Kidney (tissue), 22 donors: Measurements from ENCODE around the gene C16orf74. TPM values are rescaled to one million over a fixed set of nuclear protein-coding genes. Genes with fewer than 3 reads are reported as not detected.

Experiments used
- DNase-seq, 5 donors: peaks; one replicate each; pipeline ENCODE4 v3.0.0-alpha.2; 2013 to 2020
- FAIRE-seq: peaks from 2 replicates; lab custom pipeline; 2012; peaks lifted over from hg19 to GRCh38; lab: Jason Lieb, UNC
- H3K27ac ChIP-seq, 2 donors: one replicate each; pipeline ENCODE4 v1.7.0; 2013; ENCODE audit warnings: low read depth in 2 of 2, low read length in 2 of 2, inconsistent platforms in 1 of 2
- H3K27me3 ChIP-seq: one replicate; pipeline ENCODE4 v1.7.1; 2013; ENCODE audit warnings: low read length, inconsistent platforms; ENCODE audit not compliant: control insufficient read depth, insufficient read depth
- H3K36me3 ChIP-seq, 3 donors: one replicate each; pipeline versions ENCODE4 v1.7.0 to v1.7.1; 2013; ENCODE audit warnings: low read length in 3 of 3, control low read depth in 1 of 3, inconsistent platforms in 1 of 3; ENCODE audit not compliant: insufficient read depth in 3 of 3, control insufficient read depth in 2 of 3
- H3K4me1 ChIP-seq, 3 donors: one replicate each; pipeline versions ENCODE4 v1.7.0 to v1.7.1; 2013; ENCODE audit warnings: low read length in 3 of 3, inconsistent platforms in 1 of 3, low read depth in 1 of 3; ENCODE audit not compliant: control insufficient read depth in 2 of 3, insufficient read depth in 2 of 3
- H3K4me3 ChIP-seq, 3 donors: one replicate each; pipeline versions ENCODE4 v1.7.0 to v1.8.1; 2013; ENCODE audit warnings: low read length in 3 of 3, control low read depth in 1 of 3, inconsistent platforms in 1 of 3
- H3K9ac ChIP-seq, 3 donors: one replicate each; pipeline versions ENCODE4 v1.7.0 to v1.7.1; 2013; ENCODE audit warnings: low read length in 3 of 3, control low read depth in 1 of 3, inconsistent platforms in 1 of 3
- H3K9me3 ChIP-seq, 3 donors: one replicate each; pipeline versions ENCODE4 v1.7.0 to v1.7.1; 2013; ENCODE audit warnings: low read length in 3 of 3, control low read depth in 1 of 3, inconsistent platforms in 1 of 3; ENCODE audit not compliant: control insufficient read depth in 2 of 3, insufficient read depth in 1 of 3
- intact Hi-C: fragments of 100-400 bp; cut with DNase I; formaldehyde crosslinking; loops from one replicate; pipeline ENCODE4 v1.11.1; 2022
- long read RNA-seq, 10 donors: library from polyadenylated mRNA in 1 of 10; unstranded in 1 of 10; transcript quantifications; one replicate each; pipeline ENCODE4 v2.0.0 and lab custom pipeline, GENCODE V29; 2021 to 2026
- polyA plus RNA-seq: library from polyadenylated mRNA; stranded (reverse); fragments of 350-450 nt; fragmentation: Illumina TruSeq; extraction: RNeasy Lipid Tissue Mini Kit (QIAGEN cat#74804); gene quantifications from one replicate; pipeline ENCODE4 v1.2.3, GENCODE V29; 2014; ENCODE audit warnings: low read depth, low replicate concordance; ENCODE audit not compliant: insufficient read depth
- total RNA-seq: library from RNA; stranded (reverse); fragmentation: NEBNext Ultra II Directional; extraction: Animal tissue kit (Norgen Biotek cat#: 25700); gene quantifications from one replicate; pipeline ENCODE4 v1.2.1, GENCODE V29; 2021
- TF ChIP-seq, protein P1 (sequence below): IDR thresholded peaks from 3 replicates; pipeline ENCODE4 v1.5.1; 2012; ENCODE audit warnings: mild to moderate bottlenecking, moderate library complexity, borderline replicate concordance; ENCODE audit not compliant: insufficient read depth; ENCODE audit errors: extremely low read depth
- donor health status: control.
- donor health status: control.
- donor health status: control.
- donor health status: control.
- donor health status: control.
- donor health status: DM: yes; HTN: yes; CAD: no.
- donor health status: Normal renal cell carcinoma (clear cell type).

C16orf74 gene
- total RNA-seq (3.5 TPM), polyA plus RNA-seq (4.6 TPM)
- long read RNA-seq, donor 1, partial matches to known transcripts = 0 of 1 reads
- long read RNA-seq, donor 1, other reads (novel, unspliced or antisense) = 0 of 1 reads
- long read RNA-seq, donor 2, partial matches to known transcripts = 829 of 850 reads
- long read RNA-seq, donor 2, other reads (novel, unspliced or antisense) = 19 of 850 reads
- long read RNA-seq, donor 3, partial matches to known transcripts = 0 of 9 reads
- long read RNA-seq, donor 3, other reads (novel, unspliced or antisense) = 0 of 9 reads
- long read RNA-seq, donor 4, partial matches to known transcripts = 0 of 1 reads
- long read RNA-seq, donor 4, other reads (novel, unspliced or antisense) = 0 of 1 reads
- long read RNA-seq, donor 5 = 0 reads
- long read RNA-seq, donor 6, partial matches to known transcripts = 0 of 2 reads
- long read RNA-seq, donor 6, other reads (novel, unspliced or antisense) = 0 of 2 reads
- long read RNA-seq, donor 7 = 0 reads
- long read RNA-seq, donor 8, partial matches to known transcripts = 0 of 2 reads
- long read RNA-seq, donor 8, other reads (novel, unspliced or antisense) = 0 of 2 reads
- long read RNA-seq, donor 9, partial matches to known transcripts = 0 of 3 reads
- long read RNA-seq, donor 9, other reads (novel, unspliced or antisense) = 0 of 3 reads
- long read RNA-seq, donor 10, partial matches to known transcripts = 0 of 1 reads
- long read RNA-seq, donor 10, other reads (novel, unspliced or antisense) = 0 of 1 reads

DNA sequence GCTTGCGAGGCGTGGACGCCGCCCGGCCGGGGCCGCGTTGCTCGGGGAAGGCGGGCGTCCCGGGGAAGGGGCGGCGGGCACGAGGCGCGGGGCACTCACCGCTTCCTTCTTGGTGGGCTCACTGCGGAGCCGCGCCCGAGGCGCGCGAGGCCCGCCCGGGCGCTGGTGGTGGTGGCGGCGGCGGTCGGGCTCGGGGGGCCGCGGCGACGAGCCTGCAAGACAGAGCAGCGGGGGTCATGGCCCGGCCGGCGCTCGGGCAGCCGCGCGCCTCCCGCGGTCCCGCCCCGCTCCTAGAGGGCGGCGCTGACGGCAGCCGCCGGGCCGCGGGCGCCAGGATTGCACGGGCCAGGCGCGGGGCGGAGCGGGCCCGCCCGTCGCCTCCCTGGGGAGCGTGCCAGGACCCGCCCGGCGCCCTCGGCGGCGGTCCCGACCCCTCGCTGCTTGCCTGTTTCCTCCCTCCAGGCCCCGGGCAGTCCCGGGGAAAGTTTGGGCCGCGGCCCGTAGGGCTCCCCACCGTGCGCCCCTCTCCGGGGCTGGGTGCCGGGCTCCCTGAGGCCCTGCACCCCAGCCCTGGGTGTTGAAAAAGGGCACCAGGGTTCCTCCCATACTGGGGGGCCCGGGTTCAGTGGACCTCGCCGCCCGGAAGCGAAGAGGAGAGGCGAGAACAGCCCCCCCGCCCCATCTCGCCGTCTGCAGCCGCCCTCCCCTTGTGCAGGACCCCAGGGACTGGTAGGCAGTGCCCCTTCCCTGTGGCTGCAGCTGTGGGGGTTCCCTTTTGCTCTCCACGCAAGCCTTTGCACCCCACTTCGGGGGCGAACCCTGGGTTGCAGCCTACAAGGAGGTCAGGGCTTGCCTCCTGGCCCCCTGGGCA is at the start of gene C16orf74:
Gene C16orf74, minus strand, starts transcription at position 270 of the 871 bp plus-strand sequence. CDS start 15,879 bp downstream, outside the sequence.
- intact Hi-C loops = no loop called here
- TF ChIP-seq, protein P1, sequence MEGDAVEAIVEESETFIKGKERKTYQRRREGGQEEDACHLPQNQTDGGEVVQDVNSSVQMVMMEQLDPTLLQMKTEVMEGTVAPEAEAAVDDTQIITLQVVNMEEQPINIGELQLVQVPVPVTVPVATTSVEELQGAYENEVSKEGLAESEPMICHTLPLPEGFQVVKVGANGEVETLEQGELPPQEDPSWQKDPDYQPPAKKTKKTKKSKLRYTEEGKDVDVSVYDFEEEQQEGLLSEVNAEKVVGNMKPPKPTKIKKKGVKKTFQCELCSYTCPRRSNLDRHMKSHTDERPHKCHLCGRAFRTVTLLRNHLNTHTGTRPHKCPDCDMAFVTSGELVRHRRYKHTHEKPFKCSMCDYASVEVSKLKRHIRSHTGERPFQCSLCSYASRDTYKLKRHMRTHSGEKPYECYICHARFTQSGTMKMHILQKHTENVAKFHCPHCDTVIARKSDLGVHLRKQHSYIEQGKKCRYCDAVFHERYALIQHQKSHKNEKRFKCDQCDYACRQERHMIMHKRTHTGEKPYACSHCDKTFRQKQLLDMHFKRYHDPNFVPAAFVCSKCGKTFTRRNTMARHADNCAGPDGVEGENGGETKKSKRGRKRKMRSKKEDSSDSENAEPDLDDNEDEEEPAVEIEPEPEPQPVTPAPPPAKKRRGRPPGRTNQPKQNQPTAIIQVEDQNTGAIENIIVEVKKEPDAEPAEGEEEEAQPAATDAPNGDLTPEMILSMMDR = no peak
- Histone ChIP-seq H3K36me3 (no peaks in the 10 kb centered on the region), H3K27me3 (no peaks in the 10 kb centered on the region), H3K9me3 (no peaks in the 10 kb centered on the region), H3K27ac (no peak within 1 kb of the TSS), H3K4me3 (peak within 1 kb of the TSS; percentile 11 to 53 (median 47)), H3K4me1 (peaks cover 0 to 7% (median 2%) of the 10 kb centered on the region in 3 donors), H3K9ac (no peak within 1 kb of the TSS)
- FAIRE-seq (no peak), DNase-seq (peak in 4 of 5 donors; percentile 38 to 83 (median 66))

- H3K27ac ChIP-seq = peak overlapping the region; percentile 84 to 87
- FAIRE-seq (no peak), DNase-seq (peak in 2 of 5 donors; percentile 47 to 51)
- H3K36me3 ChIP-seq = peaks cover 8 to 30% (median 24%) of the 10 kb centered on the region in 3 donors
- peak overlapping the region; percentile 33 to 92 (median 80) for H3K9ac ChIP-seq
- no peaks in the 10 kb centered on the region for H3K9me3 ChIP-seq
- peak overlapping the region; percentile 69 to 84 (median 75) for H3K4me3 ChIP-seq
- H3K4me1 ChIP-seq = peaks cover 2 to 15% (median 7%) of the 10 kb centered on the region in 3 donors
- H3K27me3 ChIP-seq = no peaks in the 10 kb centered on the region
- intact Hi-C loops = no loop called here
- TF ChIP-seq, protein P1 = no peak
Measured at GRCh38 chr16:85800321-85800669, 49.4 kb upstream of the C16orf74 start.

DNA sequence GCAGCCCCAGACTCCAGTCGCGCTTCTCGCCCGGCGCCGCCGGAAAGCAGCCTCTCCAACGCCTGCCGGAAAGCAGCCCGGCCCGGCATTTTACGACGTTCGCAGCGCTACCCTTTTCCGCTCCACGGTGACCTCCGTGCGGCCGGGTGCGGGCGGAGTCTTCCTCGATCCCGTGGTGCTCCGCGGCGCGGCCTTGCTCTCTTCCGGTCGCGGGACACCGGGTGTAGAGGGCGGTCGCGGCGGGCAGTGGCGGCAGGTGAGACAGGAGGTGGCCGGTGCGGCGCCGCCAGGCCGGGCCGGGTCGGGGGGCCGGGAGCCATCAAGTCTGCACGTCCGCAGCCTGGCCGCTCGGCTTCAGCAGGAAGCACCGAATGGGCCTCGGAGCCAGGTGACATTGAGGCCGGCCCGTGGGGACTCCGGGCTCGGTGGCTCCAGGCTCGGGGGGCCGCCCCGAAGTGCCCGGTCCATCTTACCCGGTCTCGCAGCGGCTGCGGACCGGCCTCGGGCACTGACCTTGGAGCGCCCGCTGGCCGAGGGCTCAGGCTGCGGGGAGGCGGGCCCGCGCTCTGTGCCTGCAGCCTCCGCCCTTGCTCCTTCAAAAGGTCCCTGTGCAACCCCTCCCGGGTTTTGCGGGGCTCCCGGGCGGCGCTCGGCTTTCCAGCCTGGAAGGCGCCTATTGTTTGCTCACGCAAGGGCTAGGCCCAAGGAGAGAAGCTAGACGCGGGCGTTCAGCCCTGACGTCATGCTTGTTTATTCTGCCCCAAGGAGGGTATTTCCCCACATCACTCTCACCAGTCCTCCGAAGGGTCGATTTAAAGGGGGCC is 48.8 kb upstream of the C16orf74 start, which contains the start of the genes COX4I1 and EMC8:
Gene COX4I1, plus strand, starts transcription at position 199 of the 824 bp plus-strand sequence. CDS start 1,511 bp downstream, outside the sequence.
Gene EMC8, minus strand, starts transcription at position 48 of the 824 bp plus-strand sequence. CDS start 249 bp downstream, outside the sequence.
- no peaks in the 10 kb centered on the region for H3K27me3 ChIP-seq
- DNase-seq (peak; percentile 94 to 98 (median 97)), FAIRE-seq (no peak)
- TF ChIP-seq, protein P1 = no peak
- H3K9ac ChIP-seq = peak within 1 kb of the TSS; percentile 66 to 97 (median 92)
- no peaks in the 10 kb centered on the region for H3K9me3 ChIP-seq
- peaks cover 2 to 15% (median 7%) of the 10 kb centered on the region in 3 donors for H3K4me1 ChIP-seq
- peak within 1 kb of the TSS; percentile 84 to 87 for H3K27ac ChIP-seq
- intact Hi-C loops = no loop called here
- peak within 1 kb of the TSS; percentile 78 to 87 (median 84) for H3K4me3 ChIP-seq
- peaks cover 8 to 27% (median 25%) of the 10 kb centered on the region in 3 donors for H3K36me3 ChIP-seq
